Stomach (tissue), 9 donors: ENCODE results near the gene ZNF143. TPM values are rescaled to one million over a fixed set of nuclear protein-coding genes. Genes with fewer than 3 reads are reported as not detected.
A peak's percentile ranks its signal among the peaks of the same experiment; 100 is the strongest.

Experiments used
- DNase-seq, 2 donors: peaks; one replicate each; pipeline versions ENCODE4 v3.0.0 to v3.0.0-alpha.2; 2013 to 2019
- H3K27ac ChIP-seq, 5 donors: fragments of 200-600 bp in 4 of 5; sonication (generic) in 4 of 5; one replicate each; pipeline ENCODE4 v1.5.1; 2013 to 2019; ENCODE audit warnings: mild to moderate bottlenecking in 1 of 5, moderate library complexity in 1 of 5
- H3K27me3 ChIP-seq, 3 donors: fragments of 200-600 bp; sonication (generic); one replicate each; pipeline ENCODE4 v1.5.1; 2017 to 2019; ENCODE audit warnings: mixed run types in 1 of 3
- H3K36me3 ChIP-seq, 4 donors: fragments of 200-600 bp; sonication (generic); 1 replicate in 3 of 4; 2 replicates in 1 of 4; pipeline ENCODE4 v1.5.1; 2016 to 2019
- H3K4me1 ChIP-seq, 4 donors: fragments of 200-600 bp; sonication (generic); one replicate each; pipeline ENCODE4 v1.5.1; 2016 to 2019
- H3K4me3 ChIP-seq, 4 donors: fragments of 200-600 bp; sonication (generic) in 3 of 4; one replicate each; pipeline ENCODE4 v1.5.1; 2016 to 2019; ENCODE audit warnings: mild to moderate bottlenecking in 1 of 4
- H3K9me3 ChIP-seq, 4 donors: fragments of 200-600 bp; sonication (generic); one replicate each; pipeline ENCODE4 v1.5.1; 2016 to 2019
- EP300 ChIP-seq: sonication (generic); formaldehyde crosslinking; IDR thresholded peaks from one replicate; pipeline ENCODE4 v1.6.1; 2017; ENCODE audit warnings: antibody characterized with exemption
- POLR2A ChIP-seq, 4 donors: fragments of 450-650 bp; IDR thresholded peaks; one replicate each; pipeline ENCODE4 v1.6.1; 2016; ENCODE audit warnings: antibody characterized with exemption in 4 of 4, control low read depth in 2 of 4, mild to moderate bottlenecking in 1 of 4, moderate library complexity in 1 of 4
- POLR2AphosphoS5 ChIP-seq, 3 donors: sonication (generic); formaldehyde crosslinking; IDR thresholded peaks; one replicate each; pipeline ENCODE4 v1.6.1; 2016; ENCODE audit warnings: antibody characterized with exemption in 3 of 3
- WGBS, 5 donors: extraction: QIAGEN DNeasy Blood & Tissue Kit in 3 of 5; methylation state at CpG; one replicate each; pipeline versions ENCODE4 v1.1.5 to v1.1.7; 2013 to 2018; 5-methylcytosine and 5-hydroxymethylcytosine counted together
- intact Hi-C: fragments of 100-400 bp; cut with DNase I; formaldehyde crosslinking; loops from one replicate; pipeline ENCODE4 v1.15.1; 2023; ENCODE audit warnings: low total_unique reads
- polyA plus RNA-seq, 3 donors: library from polyadenylated mRNA; stranded (reverse); fragments of 200-250 nt; gene quantifications; one replicate each; pipeline ENCODE4 v1.2.3, GENCODE V29; 2013
- total RNA-seq, 5 donors: library from RNA; depleted of rRNA; stranded (reverse); fragments of >200 nt; gene quantifications; one replicate each; pipeline versions ENCODE4 v1.1.0 to v1.2.3, GENCODE V29; 2014 to 2016
- TF ChIP-seq, protein P1 (sequence below), 7 experiments: fragments of 450-650 bp in 4 of 7; fragments of 200-600 bp in 3 of 7; sonication (generic) in 3 of 7; IDR thresholded peaks; one replicate each; pipeline ENCODE4 v1.5.1; 2016 to 2019; ENCODE audit warnings: antibody characterized with exemption in 7 of 7, control low read depth in 2 of 7, mild to moderate bottlenecking in 1 of 7
- donor health status: healthy with polysubstance abuse.
- donor health status: Bipolar disorder and iron deficiency.
- donor health status: healthy.

Gene ZNF143
- total and polyA plus RNA-seq, 8 donors, result 4.1 to 110 (median 19.0) TPM

DNA sequence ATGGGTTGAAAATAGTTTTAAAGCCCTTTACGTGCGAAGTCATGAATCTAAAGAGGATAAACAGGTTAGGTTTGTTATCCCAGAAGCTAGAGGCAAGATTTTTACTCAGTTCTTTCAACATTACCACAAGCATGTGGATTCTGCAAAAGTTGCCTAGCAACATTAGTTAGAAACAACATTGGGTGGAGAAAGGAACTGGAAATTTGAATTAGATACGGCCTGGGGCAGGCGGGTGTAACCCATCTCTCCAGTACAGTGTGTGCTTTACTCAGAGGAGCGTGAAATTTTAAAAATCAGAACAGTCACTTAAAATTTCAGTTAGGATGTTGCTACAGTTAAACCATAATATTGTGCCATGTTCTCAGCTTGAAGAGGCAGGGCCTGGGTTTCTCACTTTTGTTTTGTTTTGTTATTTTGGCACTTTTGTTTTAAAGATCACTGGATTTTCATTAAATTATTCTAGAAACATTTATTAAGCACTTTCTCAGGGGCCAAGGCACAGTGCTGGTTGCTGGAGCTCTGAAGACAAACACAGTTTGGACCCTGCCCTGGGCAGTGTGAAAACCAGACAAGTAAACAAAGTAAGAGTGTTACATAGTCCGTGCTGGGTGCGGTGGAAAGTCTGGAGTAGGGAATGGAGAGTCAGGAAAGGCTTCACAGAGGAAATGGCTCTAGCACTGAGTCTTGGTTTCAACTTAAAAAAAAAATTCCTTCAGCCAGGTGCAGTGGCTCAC is 108.2 kb downstream of the ZNF143 start:
- H3K27ac ChIP-seq, result peak overlapping the region; percentile 90 to 99 (median 91)
- no peaks in the 10 kb centered on the region for H3K36me3 ChIP-seq
- 11 to 18% (median 12%) methylated on average over 7 of the region's 7 CpGs for WGBS, 5 donors
- peaks cover 34 to 75% (median 55%) of the 10 kb centered on the region in 4 donors for H3K4me1 ChIP-seq
- H3K27me3 ChIP-seq, result no peaks in the 10 kb centered on the region
- TF ChIP-seq, protein P1, sequence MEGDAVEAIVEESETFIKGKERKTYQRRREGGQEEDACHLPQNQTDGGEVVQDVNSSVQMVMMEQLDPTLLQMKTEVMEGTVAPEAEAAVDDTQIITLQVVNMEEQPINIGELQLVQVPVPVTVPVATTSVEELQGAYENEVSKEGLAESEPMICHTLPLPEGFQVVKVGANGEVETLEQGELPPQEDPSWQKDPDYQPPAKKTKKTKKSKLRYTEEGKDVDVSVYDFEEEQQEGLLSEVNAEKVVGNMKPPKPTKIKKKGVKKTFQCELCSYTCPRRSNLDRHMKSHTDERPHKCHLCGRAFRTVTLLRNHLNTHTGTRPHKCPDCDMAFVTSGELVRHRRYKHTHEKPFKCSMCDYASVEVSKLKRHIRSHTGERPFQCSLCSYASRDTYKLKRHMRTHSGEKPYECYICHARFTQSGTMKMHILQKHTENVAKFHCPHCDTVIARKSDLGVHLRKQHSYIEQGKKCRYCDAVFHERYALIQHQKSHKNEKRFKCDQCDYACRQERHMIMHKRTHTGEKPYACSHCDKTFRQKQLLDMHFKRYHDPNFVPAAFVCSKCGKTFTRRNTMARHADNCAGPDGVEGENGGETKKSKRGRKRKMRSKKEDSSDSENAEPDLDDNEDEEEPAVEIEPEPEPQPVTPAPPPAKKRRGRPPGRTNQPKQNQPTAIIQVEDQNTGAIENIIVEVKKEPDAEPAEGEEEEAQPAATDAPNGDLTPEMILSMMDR (IDR thresholded peaks at IDR 0.05), result no peak
- TF ChIP-seq POLR2A (IDR thresholded peaks at IDR 0.05) (no peak), POLR2AphosphoS5 (IDR thresholded peaks at IDR 0.05) (peak; percentile 62 to 84 (median 67)), EP300 (no peak)
- DNase-seq, result peak; percentile 83 to 95
- H3K4me3 ChIP-seq, result peak overlapping the region in 2 of 4 donors; percentile 12 to 17
- intact Hi-C loops, result no loop called here
- no peaks in the 10 kb centered on the region for H3K9me3 ChIP-seq

DNA sequence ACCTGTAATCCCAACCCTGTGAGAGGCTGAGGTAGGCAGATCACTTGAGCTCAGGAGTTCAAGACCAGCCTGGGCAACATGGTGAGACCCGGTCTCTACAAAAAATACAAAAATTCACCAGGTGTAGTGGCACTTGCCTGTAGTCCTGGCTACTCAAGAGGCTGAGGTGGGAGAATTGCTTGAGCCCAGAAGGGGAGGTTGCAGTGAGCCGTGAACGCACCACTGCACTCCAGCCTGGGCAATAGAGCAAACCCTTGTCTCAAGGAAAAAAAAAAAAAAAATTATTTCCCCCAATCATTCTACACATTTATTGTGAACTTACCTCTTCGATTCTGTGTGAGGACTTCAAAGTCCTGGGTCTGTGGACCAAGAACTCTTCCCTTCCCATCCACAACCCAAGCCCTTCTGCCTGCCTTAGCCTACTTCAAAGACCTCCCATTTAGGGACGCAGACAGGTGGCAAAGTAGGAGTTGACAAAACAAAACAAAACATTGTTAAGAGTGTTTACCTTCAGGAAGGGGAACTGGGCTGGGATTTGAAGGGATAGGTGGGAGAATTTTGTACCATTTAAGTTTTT is 108.9 kb downstream of the ZNF143 start:
- Histone ChIP-seq H3K27ac (peak overlapping the region; percentile 90 to 99 (median 91)), H3K36me3 (no peaks in the 10 kb centered on the region), H3K9me3 (no peaks in the 10 kb centered on the region), H3K4me1 (peaks cover 34 to 75% (median 53%) of the 10 kb centered on the region in 4 donors), H3K4me3 (no peak overlapping the region), H3K27me3 (no peaks in the 10 kb centered on the region)
- DNase-seq, result peak in 1 of 2 donors; percentile 19
- WGBS, 5 donors, result 50 to 61% (median 57%) methylated on average over 5 of the region's 5 CpGs
- intact Hi-C loops, result no loop called here
- TF ChIP-seq, protein P1 (IDR thresholded peaks at IDR 0.05), result no peak
- TF ChIP-seq POLR2AphosphoS5 (IDR thresholded peaks at IDR 0.05), result no peak
- TF ChIP-seq POLR2A (IDR thresholded peaks at IDR 0.05), result no peak
- TF ChIP-seq EP300, result no peak

DNA sequence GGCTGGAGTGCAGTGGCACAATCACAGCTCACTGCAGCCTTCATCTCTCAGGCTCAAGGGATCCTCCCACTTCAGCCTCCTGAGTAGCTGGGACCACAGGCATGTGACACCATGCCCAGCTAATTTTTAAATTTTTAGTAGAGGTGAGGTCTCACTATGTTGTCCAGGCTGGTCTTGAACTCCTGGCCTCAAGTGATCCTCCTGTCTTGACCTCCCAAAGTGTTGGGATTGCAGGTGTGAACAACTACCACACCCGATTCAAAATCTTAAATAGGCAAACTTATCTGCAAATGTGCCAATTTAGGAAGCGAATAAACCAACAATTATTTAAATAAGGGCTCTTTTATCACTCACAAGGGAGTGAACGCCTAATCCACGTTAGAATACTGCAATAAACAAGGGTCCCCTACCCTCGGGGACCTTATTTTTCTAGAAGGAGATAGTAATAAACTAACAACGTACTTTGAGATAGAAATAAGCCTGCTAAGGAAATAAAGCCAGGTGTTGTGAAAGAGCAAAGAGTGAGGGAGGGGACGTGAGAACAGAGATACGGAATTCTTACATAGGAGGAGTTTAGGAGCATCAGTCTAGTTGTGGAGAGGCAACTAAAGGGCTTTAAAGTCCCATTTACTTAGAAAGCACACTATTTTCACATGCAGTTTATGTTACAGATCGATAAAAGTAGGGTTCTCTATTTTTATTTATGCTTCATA is 109.7 kb downstream of the ZNF143 start:
- Histone ChIP-seq H3K4me3 (no peak overlapping the region), H3K27ac (peak overlapping the region; percentile 41 to 99 (median 91)), H3K4me1 (peaks cover 34 to 74% (median 53%) of the 10 kb centered on the region in 4 donors), H3K36me3 (no peaks in the 10 kb centered on the region), H3K9me3 (no peaks in the 10 kb centered on the region), H3K27me3 (no peaks in the 10 kb centered on the region)
- WGBS, 5 donors, result 38 to 55% (median 52%) methylated on average over 9 of the region's 9 CpGs
- TF ChIP-seq EP300, result no peak
- TF ChIP-seq, protein P1 (IDR thresholded peaks at IDR 0.05), result no peak
- peak in 1 of 2 donors; percentile 37 for DNase-seq
- intact Hi-C loops, result no loop called here

DNA sequence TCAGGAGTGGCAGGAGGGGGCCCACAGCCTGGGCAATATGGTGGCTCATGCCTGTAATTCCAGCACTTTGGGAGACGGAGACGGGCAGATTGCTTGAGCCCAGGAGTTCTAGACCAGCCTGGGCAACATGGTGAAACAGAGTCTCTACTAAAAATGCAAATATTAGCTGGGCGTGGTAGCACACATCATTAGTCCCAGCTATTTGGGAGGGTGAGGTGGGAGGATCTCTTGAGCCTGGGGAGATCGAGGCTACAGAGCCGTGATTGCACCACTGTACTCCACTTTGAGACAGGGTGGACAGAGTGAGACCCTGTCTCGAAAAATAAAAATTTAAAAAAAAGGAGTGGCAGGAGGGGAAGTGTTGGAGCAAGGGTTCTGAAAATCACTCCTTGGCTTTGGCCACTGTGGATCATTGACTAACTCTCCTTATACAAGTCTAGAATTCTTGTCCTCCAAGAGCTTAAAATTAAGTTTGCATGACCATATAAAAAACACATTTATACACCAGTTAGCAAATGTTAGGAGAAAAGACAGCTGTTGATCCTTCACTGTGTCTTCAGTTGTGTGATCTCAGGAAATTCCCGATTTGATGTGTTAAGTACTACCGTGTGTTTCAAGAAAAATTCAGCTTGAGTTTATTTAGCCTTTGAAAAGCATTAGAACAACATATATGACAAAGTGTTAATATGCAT is 110.4 kb downstream of the ZNF143 start:
- Histone ChIP-seq H3K27me3 (no peaks in the 10 kb centered on the region), H3K4me1 (peaks cover 29 to 74% (median 51%) of the 10 kb centered on the region in 4 donors), H3K36me3 (no peaks in the 10 kb centered on the region), H3K9me3 (no peaks in the 10 kb centered on the region), H3K4me3 (no peak overlapping the region), H3K27ac (peak overlapping the region; percentile 3 to 99 (median 91))
- WGBS, 5 donors, result 70 to 77% (median 71%) methylated on average over 8 of the region's 8 CpGs
- intact Hi-C loops, result no loop called here
- TF ChIP-seq POLR2AphosphoS5 (IDR thresholded peaks at IDR 0.05), result peak in 1 of 3 donors; percentile 15
- TF ChIP-seq, protein P1 (IDR thresholded peaks at IDR 0.05), result no peak
- DNase-seq, result peak in 1 of 2 donors; percentile 27
